Thymus (tissue), 11 donors: ENCODE measurements around the gene PCK2. TPM values are rescaled to one million over a fixed set of nuclear protein-coding genes. Genes with fewer than 3 reads are reported as not detected.

Experiments
- DNase-seq, 9 donors: peaks; one replicate each; pipeline ENCODE4 v3.0.0-alpha.2; 2013; ENCODE audit warnings: low spot score in 9 of 9, low read depth in 6 of 9, missing footprints in 1 of 9
- H3K27ac ChIP-seq, 2 donors: one replicate each; pipeline ENCODE4 v1.5.1; 2013; ENCODE audit warnings: control low read depth in 1 of 2, low read depth in 1 of 2, low read length in 1 of 2, mild to moderate bottlenecking in 1 of 2, moderate library complexity in 1 of 2
- H3K27me3 ChIP-seq, 2 donors: one replicate each; pipeline ENCODE4 v1.5.1; 2013; ENCODE audit warnings: low read length in 1 of 2; ENCODE audit not compliant: control insufficient read depth in 2 of 2, insufficient read depth in 1 of 2
- H3K36me3 ChIP-seq, 2 donors: one replicate each; pipeline ENCODE4 v1.5.1; 2013; ENCODE audit warnings: low read length in 1 of 2, mild to moderate bottlenecking in 1 of 2, moderate library complexity in 1 of 2; ENCODE audit not compliant: control insufficient read depth in 2 of 2, insufficient read depth in 2 of 2
- H3K4me1 ChIP-seq, 2 donors: one replicate each; pipeline ENCODE4 v1.5.1; 2013; ENCODE audit warnings: low read length in 2 of 2; ENCODE audit not compliant: control insufficient read depth in 2 of 2, insufficient read depth in 2 of 2
- H3K4me3 ChIP-seq, 2 donors: one replicate each; pipeline ENCODE4 v1.5.1; 2013; ENCODE audit warnings: low read length in 2 of 2, control low read depth in 1 of 2, mild to moderate bottlenecking in 1 of 2
- H3K9me3 ChIP-seq, 2 donors: one replicate each; pipeline ENCODE4 v1.5.1; 2013; ENCODE audit warnings: low read length in 1 of 2, mild to moderate bottlenecking in 1 of 2; ENCODE audit not compliant: control insufficient read depth in 2 of 2, insufficient read depth in 1 of 2
- WGBS: extraction: QIAGEN DNeasy Blood & Tissue Kit; methylation state at CpG from one replicate; pipeline ENCODE4 v1.1.7; 2013; 5-methylcytosine and 5-hydroxymethylcytosine counted together
- polyA plus RNA-seq: library from polyadenylated mRNA; stranded (reverse); fragments of 200-250 nt; gene quantifications from one replicate; pipeline ENCODE4 v1.2.3, GENCODE V29; 2013
- total RNA-seq: library from RNA; stranded (reverse); fragments of 120-200 nt; gene quantifications from one replicate; pipeline ENCODE4 v1.2.4, GENCODE V29; 2013
- donor health status: healthy.

Gene PCK2
- total and polyA plus RNA-seq, 2 donors, result 6.7 to 11.6 TPM

- H3K4me3 ChIP-seq, result peak overlapping the region; percentile 54 to 82
- peaks cover 0 to 3% of the 10 kb centered on the region in 2 donors for H3K9me3 ChIP-seq
- DNase-seq, result peak in 7 of 9 donors; percentile 58 to 84 (median 65)
- WGBS, result under 1% methylated on average over 74 of the region's 74 CpGs
- H3K4me1 ChIP-seq, result peaks cover 5 to 32% of the 10 kb centered on the region in 2 donors
- peaks cover 0 to 30% of the 10 kb centered on the region in 2 donors for H3K27me3 ChIP-seq
- peak overlapping the region in 1 of 2 donors; percentile 86 for H3K27ac ChIP-seq
- no peaks in the 10 kb centered on the region for H3K36me3 ChIP-seq
Observed at GRCh38 chr14:24080888-24081738, 13.0 kb upstream of the PCK2 start.

- H3K27ac ChIP-seq, result no peak overlapping the region
- peaks cover 0 to 3% of the 10 kb centered on the region in 2 donors for H3K9me3 ChIP-seq
- peaks cover 0 to 30% of the 10 kb centered on the region in 2 donors for H3K27me3 ChIP-seq
- no peaks in the 10 kb centered on the region for H3K36me3 ChIP-seq
- peaks cover 5 to 32% of the 10 kb centered on the region in 2 donors for H3K4me1 ChIP-seq
- 40% methylated on average over 26 of the region's 26 CpGs for WGBS
- peak overlapping the region; percentile 54 to 82 for H3K4me3 ChIP-seq
- DNase-seq, result no peak
Observed at GRCh38 chr14:24081739-24082211, 12.3 kb upstream of the PCK2 start.

GRCh38 chr14:24082411-24083080, 11.6 kb upstream of the PCK2 start:
- no peak for DNase-seq
- WGBS, result 98% methylated on average over 5 of the region's 5 CpGs

GRCh38 chr14:24083462-24083861, 10.6 kb upstream of the PCK2 start:
- H3K4me3 ChIP-seq, result no peak overlapping the region
- peaks cover 0 to 30% of the 10 kb centered on the region in 2 donors for H3K27me3 ChIP-seq
- H3K36me3 ChIP-seq, result no peaks in the 10 kb centered on the region
- WGBS, result 98% methylated on average over 3 of the region's 3 CpGs
- no peak for DNase-seq
- no peak overlapping the region for H3K27ac ChIP-seq
- peaks cover 5 to 23% of the 10 kb centered on the region in 2 donors for H3K4me1 ChIP-seq
- peaks cover 0 to 3% of the 10 kb centered on the region in 2 donors for H3K9me3 ChIP-seq

More at GRCh38 chr14:24082411-24083080, 11.6 kb upstream of the PCK2 start:
- peaks cover 0 to 30% of the 10 kb centered on the region in 2 donors for H3K27me3 ChIP-seq
- H3K9me3 ChIP-seq, result peaks cover 0 to 3% of the 10 kb centered on the region in 2 donors
- H3K27ac ChIP-seq, result no peak overlapping the region
- no peak overlapping the region for H3K4me3 ChIP-seq
- peaks cover 5 to 32% of the 10 kb centered on the region in 2 donors for H3K4me1 ChIP-seq
- no peaks in the 10 kb centered on the region for H3K36me3 ChIP-seq

- H3K36me3 ChIP-seq, result no peaks in the 10 kb centered on the region
- no peak for DNase-seq
- H3K9me3 ChIP-seq, result peaks cover 0 to 3% of the 10 kb centered on the region in 2 donors
- no peak overlapping the region for H3K27ac ChIP-seq
- H3K4me1 ChIP-seq, result peaks cover 5 to 21% of the 10 kb centered on the region in 2 donors
- 95% methylated on average over 2 of the region's 2 CpGs for WGBS
- H3K27me3 ChIP-seq, result peaks cover 0 to 30% of the 10 kb centered on the region in 2 donors
- no peak overlapping the region for H3K4me3 ChIP-seq
Observed at GRCh38 chr14:24084440-24084839, 9.7 kb upstream of the PCK2 start.

- WGBS, result 98% methylated on average over 3 of the region's 3 CpGs
- DNase-seq, result no peak
- no peak overlapping the region for H3K4me3 ChIP-seq
Observed at GRCh38 chr14:24085215-24085614, 8.9 kb upstream of the PCK2 start.

GRCh38 chr14:24086193-24086955, 7.7 kb upstream of the PCK2 start:
- no peak for DNase-seq

More at GRCh38 chr14:24085215-24085614, 8.9 kb upstream of the PCK2 start:
- H3K9me3 ChIP-seq, result peaks cover 0 to 3% of the 10 kb centered on the region in 2 donors
- H3K27ac ChIP-seq, result no peak overlapping the region
- peaks cover 5 to 15% of the 10 kb centered on the region in 2 donors for H3K4me1 ChIP-seq
- peaks cover 0 to 27% of the 10 kb centered on the region in 2 donors for H3K27me3 ChIP-seq
- H3K36me3 ChIP-seq, result no peaks in the 10 kb centered on the region

GRCh38 chr14:24087004-24087403, 7.1 kb upstream of the PCK2 start:
- no peak overlapping the region for H3K4me3 ChIP-seq
- peaks cover 3 to 6% of the 10 kb centered on the region in 2 donors for H3K4me1 ChIP-seq
- no peak for DNase-seq
- no peaks in the 10 kb centered on the region for H3K9me3 ChIP-seq
- WGBS, result 96% methylated on average over 1 of the region's 1 CpG
- peaks cover 0 to 16% of the 10 kb centered on the region in 2 donors for H3K27me3 ChIP-seq
- H3K27ac ChIP-seq, result no peak overlapping the region
- H3K36me3 ChIP-seq, result no peaks in the 10 kb centered on the region

More at GRCh38 chr14:24086193-24086955, 7.7 kb upstream of the PCK2 start:
- no peak overlapping the region for H3K4me3 ChIP-seq
- H3K27me3 ChIP-seq, result peaks cover 0 to 22% of the 10 kb centered on the region in 2 donors
- no peaks in the 10 kb centered on the region for H3K9me3 ChIP-seq
- peaks cover 3 to 11% of the 10 kb centered on the region in 2 donors for H3K4me1 ChIP-seq
- 91% methylated on average over 3 of the region's 3 CpGs for WGBS
- no peaks in the 10 kb centered on the region for H3K36me3 ChIP-seq
- no peak overlapping the region for H3K27ac ChIP-seq
